Measurements from ENCODE around the gene ACSM4. TPM values are rescaled to one million over a fixed set of nuclear protein-coding genes. Genes with fewer than 3 reads are reported as not detected.
"Not testable (repeated sequence)": the region's sequence is repeated elsewhere in the genome, so short reads cannot be mapped to it uniquely, and the experiment has no call there.

Gene ACSM4
- polyA plus RNA-seq, 1 donor (not counting 4 experiments of a cell fraction or from before 2014, with no cell fraction given), result not detected

DNA sequence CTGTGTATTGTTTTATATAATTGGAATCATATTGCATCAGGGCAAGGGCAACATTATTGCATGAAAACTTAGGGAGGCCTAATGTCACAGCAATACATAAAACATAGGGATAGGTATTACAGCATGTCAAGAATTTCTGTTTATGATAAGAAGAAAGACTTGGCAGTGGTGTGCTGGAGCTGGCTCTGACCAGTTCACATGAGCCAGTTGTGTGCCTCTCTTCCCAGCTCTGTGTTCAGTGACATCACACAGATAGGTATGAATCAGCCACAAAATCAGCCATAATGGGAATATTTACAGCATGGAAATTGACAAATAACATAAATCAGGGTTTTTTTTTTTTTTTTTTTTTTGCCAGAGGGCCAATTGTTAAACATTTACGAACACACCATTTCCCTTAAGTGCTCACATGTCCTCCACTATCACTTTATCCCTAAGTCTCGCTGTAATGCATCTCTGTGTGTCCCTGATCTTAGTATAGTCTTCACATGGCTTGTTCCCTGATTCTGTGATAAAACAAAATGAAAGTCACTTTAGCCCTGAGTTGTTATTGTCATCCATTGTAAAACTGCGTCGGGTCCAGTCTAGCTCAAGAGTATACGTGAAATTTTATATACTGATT lies 31.9 kb upstream of the ACSM4 start:
- TF ChIP-seq, protein P1, sequence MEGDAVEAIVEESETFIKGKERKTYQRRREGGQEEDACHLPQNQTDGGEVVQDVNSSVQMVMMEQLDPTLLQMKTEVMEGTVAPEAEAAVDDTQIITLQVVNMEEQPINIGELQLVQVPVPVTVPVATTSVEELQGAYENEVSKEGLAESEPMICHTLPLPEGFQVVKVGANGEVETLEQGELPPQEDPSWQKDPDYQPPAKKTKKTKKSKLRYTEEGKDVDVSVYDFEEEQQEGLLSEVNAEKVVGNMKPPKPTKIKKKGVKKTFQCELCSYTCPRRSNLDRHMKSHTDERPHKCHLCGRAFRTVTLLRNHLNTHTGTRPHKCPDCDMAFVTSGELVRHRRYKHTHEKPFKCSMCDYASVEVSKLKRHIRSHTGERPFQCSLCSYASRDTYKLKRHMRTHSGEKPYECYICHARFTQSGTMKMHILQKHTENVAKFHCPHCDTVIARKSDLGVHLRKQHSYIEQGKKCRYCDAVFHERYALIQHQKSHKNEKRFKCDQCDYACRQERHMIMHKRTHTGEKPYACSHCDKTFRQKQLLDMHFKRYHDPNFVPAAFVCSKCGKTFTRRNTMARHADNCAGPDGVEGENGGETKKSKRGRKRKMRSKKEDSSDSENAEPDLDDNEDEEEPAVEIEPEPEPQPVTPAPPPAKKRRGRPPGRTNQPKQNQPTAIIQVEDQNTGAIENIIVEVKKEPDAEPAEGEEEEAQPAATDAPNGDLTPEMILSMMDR (optimal IDR thresholded peaks at IDR 0.05 in 1 of 3, IDR thresholded peaks at IDR 0.05 in 1 of 3, conservative IDR thresholded peaks at IDR 0.05 in 1 of 3; ENCODE audit: extremely low read depth in 1 of 3, insufficient read depth in 2 of 3, low read length in 3 of 3), result no peak
- no peak for TF ChIP-seq EZH2 (IDR thresholded peaks at IDR 0.05; ENCODE audit: low read length)
- dilution Hi-C loops (cut with MboI; ENCODE audit: extremely low pct_ligation_motif_present, low sequenced_read_pairs), result no loop called here
- H3K9me1 ChIP-seq (ENCODE audit: control insufficient read depth, extremely low read depth, insufficient read depth, low read length), result no peaks in the 10 kb centered on the region

GRCh38 chr12:7275482-7275881 lies 28.4 kb upstream of the ACSM4 start:
- H3K27me3 ChIP-seq (ENCODE audit: control insufficient read depth, extremely low read depth, insufficient read depth, low read length); H3K27ac ChIP-seq (ENCODE audit: control insufficient read depth, insufficient read depth, low read length); DNase-seq (ENCODE audit: low read depth, low spot score); dilution Hi-C loops (cut with MboI; ENCODE audit: extremely low pct_ligation_motif_present, low sequenced_read_pairs); H3K9ac ChIP-seq (ENCODE audit: control insufficient read depth, extremely low read depth, insufficient read depth, low read length); H3K9me3 ChIP-seq (ENCODE audit: control insufficient read depth, low read depth, low read length); H3K36me3 ChIP-seq (ENCODE audit: control insufficient read depth in 2 of 2, extremely low read depth in 1 of 2, insufficient read depth in 2 of 2, low read length in 2 of 2); H3K4me1 ChIP-seq (ENCODE audit: control insufficient read depth, extremely low read depth, insufficient read depth, low read length); H3K4me3 ChIP-seq (ENCODE audit: control insufficient read depth in 2 of 3, extremely low read depth in 1 of 3, insufficient read depth in 2 of 3, low read depth in 1 of 3, low read length in 3 of 3); FAIRE-seq; H3K9me1 ChIP-seq (ENCODE audit: control insufficient read depth, extremely low read depth, insufficient read depth, low read length); H3K4me2 ChIP-seq (ENCODE audit: control insufficient read depth, extremely low read depth, insufficient read depth, low read depth, low read length); H2AFZ ChIP-seq (ENCODE audit: control insufficient read depth, low read length); H3K79me2 ChIP-seq (ENCODE audit: control insufficient read depth, insufficient read depth, low read length); H4K20me1 ChIP-seq (ENCODE audit: control insufficient read depth, extremely low read depth, insufficient read depth, low read length): not testable (repeated sequence)

More for the DNA sequence above, 31.9 kb upstream of the ACSM4 start:
- no peaks in the 10 kb centered on the region for H3K36me3 ChIP-seq (ENCODE audit: control insufficient read depth in 2 of 2, extremely low read depth in 1 of 2, insufficient read depth in 2 of 2, low read length in 2 of 2)
- no peak overlapping the region for H2AFZ ChIP-seq (ENCODE audit: control insufficient read depth, low read length)
- no peaks in the 10 kb centered on the region for H4K20me1 ChIP-seq (ENCODE audit: control insufficient read depth, extremely low read depth, insufficient read depth, low read length)
- H3K79me2 ChIP-seq (ENCODE audit: control insufficient read depth, insufficient read depth, low read length), result no peaks in the 10 kb centered on the region
- no peak overlapping the region for H3K9ac ChIP-seq (ENCODE audit: control insufficient read depth, extremely low read depth, insufficient read depth, low read length)
- no peaks in the 10 kb centered on the region for H3K27me3 ChIP-seq (ENCODE audit: control insufficient read depth, extremely low read depth, insufficient read depth, low read length)
- no peak overlapping the region for H3K4me3 ChIP-seq (ENCODE audit: control insufficient read depth in 2 of 3, extremely low read depth in 1 of 3, insufficient read depth in 2 of 3, low read depth in 1 of 3, low read length in 3 of 3)
- H3K27ac ChIP-seq (ENCODE audit: control insufficient read depth, insufficient read depth, low read length), result no peak overlapping the region
- DNase-seq (ENCODE audit: low read depth, low spot score) (no peak), FAIRE-seq (no peak)
- H3K4me2 ChIP-seq (ENCODE audit: control insufficient read depth, extremely low read depth, insufficient read depth, low read depth, low read length), result no peak overlapping the region
- no peaks in the 10 kb centered on the region for H3K9me3 ChIP-seq (ENCODE audit: control insufficient read depth, low read depth, low read length)
- no peaks in the 10 kb centered on the region for H3K4me1 ChIP-seq (ENCODE audit: control insufficient read depth, extremely low read depth, insufficient read depth, low read length)

DNA sequence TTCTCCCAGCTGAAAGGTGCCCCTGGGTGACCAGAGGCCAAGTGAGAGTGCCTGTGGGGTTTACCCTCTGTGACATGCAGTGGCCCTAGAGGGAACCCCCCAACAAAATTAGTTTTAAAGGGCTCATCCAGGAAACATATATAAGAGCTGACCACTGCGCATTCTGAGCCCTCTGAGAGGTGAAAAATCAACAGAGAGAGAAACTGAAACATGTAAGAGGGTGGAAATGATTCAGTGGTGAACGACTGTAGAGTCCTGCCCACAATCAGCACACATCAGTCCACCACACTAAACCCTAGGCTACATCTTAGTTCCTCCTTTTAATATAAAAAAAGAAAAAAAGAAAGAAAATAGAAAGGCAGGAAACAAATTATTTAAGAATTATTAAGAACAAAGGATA lies 21.0 kb upstream of the ACSM4 start:
- no peaks in the 10 kb centered on the region for H3K79me2 ChIP-seq (ENCODE audit: control insufficient read depth, insufficient read depth, low read length)
- no peaks in the 10 kb centered on the region for H3K27me3 ChIP-seq (ENCODE audit: control insufficient read depth, extremely low read depth, insufficient read depth, low read length)
- no peaks in the 10 kb centered on the region for H3K9me1 ChIP-seq (ENCODE audit: control insufficient read depth, extremely low read depth, insufficient read depth, low read length)
- no peak overlapping the region for H3K4me3 ChIP-seq (ENCODE audit: control insufficient read depth in 2 of 3, extremely low read depth in 1 of 3, insufficient read depth in 2 of 3, low read depth in 1 of 3, low read length in 3 of 3)
- H3K9ac ChIP-seq (ENCODE audit: control insufficient read depth, extremely low read depth, insufficient read depth, low read length), result no peak overlapping the region
- no peaks in the 10 kb centered on the region for H3K4me1 ChIP-seq (ENCODE audit: control insufficient read depth, extremely low read depth, insufficient read depth, low read length)
- no peak overlapping the region for H2AFZ ChIP-seq (ENCODE audit: control insufficient read depth, low read length)
- no peak for TF ChIP-seq EZH2 (IDR thresholded peaks at IDR 0.05; ENCODE audit: low read length)
- TF ChIP-seq, protein P1 (optimal IDR thresholded peaks at IDR 0.05 in 1 of 3, IDR thresholded peaks at IDR 0.05 in 1 of 3, conservative IDR thresholded peaks at IDR 0.05 in 1 of 3; ENCODE audit: extremely low read depth in 1 of 3, insufficient read depth in 2 of 3, low read length in 3 of 3), result no peak
- no peak for FAIRE-seq
- no peak overlapping the region for H3K27ac ChIP-seq (ENCODE audit: control insufficient read depth, insufficient read depth, low read length)
- dilution Hi-C loops (cut with MboI; ENCODE audit: extremely low pct_ligation_motif_present, low sequenced_read_pairs), result no loop called here
- H3K4me2 ChIP-seq (ENCODE audit: control insufficient read depth, extremely low read depth, insufficient read depth, low read depth, low read length), result no peak overlapping the region
- H4K20me1 ChIP-seq (ENCODE audit: control insufficient read depth, extremely low read depth, insufficient read depth, low read length), result no peaks in the 10 kb centered on the region
- H3K9me3 ChIP-seq (ENCODE audit: control insufficient read depth, low read depth, low read length), result no peaks in the 10 kb centered on the region
- H3K36me3 ChIP-seq (ENCODE audit: control insufficient read depth in 2 of 2, extremely low read depth in 1 of 2, insufficient read depth in 2 of 2, low read length in 2 of 2), result no peaks in the 10 kb centered on the region
- DNase-seq (ENCODE audit: low read depth, low spot score), result no peak

Measured in keratinocyte (primary cell).